NCI-H226 (cell line): ENCODE results near the gene GPR45.

Experiments used
- DNase-seq: peaks from one replicate; pipeline ENCODE4 v3.0.0-alpha.2; 2015

The GPR45 gene

DNA sequence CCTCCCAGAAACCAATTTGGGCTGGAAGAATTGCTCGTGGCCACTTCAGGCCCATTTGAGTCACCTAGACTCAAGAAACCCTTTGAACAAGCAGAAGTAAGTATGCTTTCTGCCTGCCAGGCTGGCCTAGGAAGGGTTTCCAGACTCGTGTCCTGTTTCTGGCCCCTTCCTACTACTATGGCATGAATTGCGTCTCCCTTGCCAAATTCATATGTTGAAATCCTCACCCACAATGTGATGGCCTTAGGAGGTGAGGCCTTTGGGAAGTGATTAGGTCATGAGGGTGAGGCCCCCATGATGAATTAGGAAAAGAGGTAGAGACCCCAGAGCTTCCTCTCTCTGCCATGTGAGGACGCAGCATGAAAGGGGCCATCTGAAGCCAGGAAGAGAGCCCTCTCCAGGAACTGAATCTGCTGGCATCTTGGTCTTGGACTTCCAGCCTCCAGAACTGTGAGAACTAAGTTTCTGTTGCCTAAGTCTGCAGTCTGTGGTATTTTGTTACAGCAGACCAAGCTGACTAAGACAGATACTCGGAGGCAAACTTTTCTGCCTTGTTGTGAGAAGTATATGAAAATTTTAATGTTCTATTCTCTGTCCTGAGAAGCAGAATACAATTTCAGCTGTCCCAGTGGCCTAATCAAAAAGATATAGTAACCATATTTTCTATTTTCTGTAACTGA is 13.1 kb downstream of the GPR45 start:
- no peak for DNase-seq

DNA sequence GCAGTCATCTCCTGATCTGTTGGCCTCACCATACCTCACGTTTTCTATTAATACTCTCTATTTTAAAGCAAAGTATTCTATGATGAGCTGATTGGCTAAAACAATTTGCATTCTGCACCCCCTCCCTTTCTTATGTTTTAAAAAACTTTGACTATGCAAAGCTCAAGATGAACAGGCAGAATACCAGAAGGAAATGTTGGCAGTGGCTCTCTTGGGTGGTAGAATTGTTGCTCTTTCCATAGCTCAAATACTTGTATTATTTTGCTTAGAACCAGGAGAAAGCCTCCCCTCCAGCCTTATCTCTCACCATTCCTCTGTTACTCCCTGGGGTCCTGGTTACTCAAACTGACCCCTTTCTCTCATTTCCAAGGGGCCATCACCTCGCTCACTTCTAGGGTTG is 14.4 kb downstream of the GPR45 start:
- no peak for DNase-seq

DNA sequence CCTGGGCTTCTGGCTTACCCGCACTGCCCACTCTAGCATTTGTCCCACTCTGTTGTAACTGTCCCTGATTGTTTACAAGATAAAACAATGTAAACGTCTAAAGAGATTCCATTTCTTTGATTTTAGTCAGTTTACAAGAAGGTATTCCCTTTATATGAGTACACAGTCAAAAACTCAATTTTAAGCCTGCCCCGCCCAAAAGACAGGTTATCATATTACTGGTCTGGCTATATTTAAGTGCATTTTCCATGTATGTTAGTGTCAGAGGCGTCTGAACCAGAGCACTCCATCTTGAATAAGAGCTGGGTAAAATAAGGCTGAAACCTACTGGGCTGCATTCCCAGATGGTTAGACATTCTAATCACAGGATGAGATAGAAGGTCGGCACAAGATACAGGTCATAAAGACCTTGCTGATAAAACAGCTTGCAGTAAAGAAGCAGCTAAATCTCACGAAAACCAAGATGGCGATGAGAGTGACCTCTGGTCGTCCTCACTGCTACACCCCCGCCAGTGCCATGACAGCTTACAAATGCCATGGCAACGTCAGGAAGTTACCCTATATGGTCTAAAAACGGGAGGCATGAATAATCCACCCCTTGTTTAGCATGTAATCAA is 15.0 kb downstream of the GPR45 start:
- DNase-seq, result peak; percentile 23

DNA sequence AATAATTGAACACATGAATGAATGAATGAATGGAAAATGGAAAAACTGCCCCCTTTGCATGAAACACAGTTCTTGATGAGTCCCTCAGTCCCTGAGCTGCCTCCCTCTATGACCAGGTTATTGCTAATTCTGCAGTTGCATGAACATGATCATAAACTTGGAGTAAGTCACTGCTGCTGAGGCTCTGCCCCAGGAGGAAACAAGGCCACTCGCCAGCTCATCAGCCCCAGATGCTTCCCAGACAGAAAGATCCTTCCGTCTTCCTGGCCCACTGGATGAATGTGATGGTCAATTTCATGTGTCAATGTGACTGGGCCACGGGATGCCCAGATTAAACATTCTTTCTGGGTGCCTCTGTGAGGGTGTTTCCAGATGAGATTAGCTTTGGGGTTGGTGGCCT is 16.4 kb downstream of the GPR45 start:
- DNase-seq, result no peak

DNA sequence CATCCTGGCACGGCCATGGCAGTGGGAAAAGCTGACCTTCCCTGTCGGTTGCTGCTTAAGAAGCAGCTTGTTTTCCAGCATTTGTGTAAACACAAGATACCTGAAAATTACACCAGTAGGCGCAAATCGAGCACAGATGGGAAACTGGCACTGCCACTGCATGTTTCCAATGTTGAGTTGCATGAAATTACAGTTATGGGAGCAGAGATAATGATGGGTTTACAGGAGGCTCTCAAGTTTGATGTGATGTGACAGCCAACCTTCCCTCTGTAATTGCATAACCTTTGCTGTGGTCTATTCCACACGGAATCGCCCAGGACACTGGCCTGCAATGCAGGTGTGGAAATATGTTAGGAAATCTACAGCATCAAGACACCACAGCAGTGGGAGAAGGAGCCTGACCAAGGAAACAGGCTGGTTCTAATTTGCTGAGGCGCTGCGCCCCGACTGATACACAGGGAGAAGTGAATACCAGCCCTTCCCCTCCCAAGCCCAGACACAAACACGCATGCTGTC is 17.4 kb downstream of the GPR45 start:
- DNase-seq, result no peak

DNA sequence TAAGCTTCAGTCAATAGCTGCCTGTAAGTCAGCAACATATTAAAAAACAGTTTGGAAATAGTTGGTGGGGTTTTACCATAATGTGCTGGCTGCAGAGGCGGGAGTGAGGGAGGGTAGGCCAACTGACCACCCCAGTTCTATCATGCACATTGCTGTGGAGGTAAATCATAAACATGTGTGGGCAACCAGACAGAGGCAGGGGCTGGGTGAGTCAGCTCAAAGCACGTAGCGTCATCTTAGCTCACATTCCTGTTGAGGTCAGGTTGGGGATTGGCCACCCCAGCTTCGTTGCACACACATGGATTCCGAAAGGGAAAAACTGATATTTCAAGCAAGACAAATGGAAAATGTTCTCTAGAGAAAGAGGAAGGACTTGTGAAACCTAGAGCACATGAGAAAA is 19.5 kb downstream of the GPR45 start:
- DNase-seq, result peak; percentile 93

DNA sequence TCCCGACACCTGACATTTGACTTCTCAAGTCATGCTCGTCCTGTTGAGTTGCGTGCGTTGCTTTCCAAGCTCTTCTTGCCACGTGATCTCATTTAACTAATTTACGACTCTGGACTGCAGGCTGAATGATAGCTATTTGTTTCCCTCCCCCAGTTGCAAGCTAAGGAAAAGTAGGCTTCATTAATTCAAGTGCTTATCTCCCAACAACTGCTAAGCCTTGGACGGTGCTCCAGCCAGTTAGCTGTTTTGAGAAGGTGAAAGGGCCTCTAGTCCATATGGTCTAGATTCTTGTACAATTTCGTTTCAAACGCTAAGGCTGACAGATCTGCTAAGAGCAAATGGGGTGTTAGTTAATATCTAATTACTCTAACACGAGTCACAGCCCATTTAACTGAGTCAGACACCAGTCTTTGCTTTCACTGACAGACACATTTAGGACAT is 21.1 kb downstream of the GPR45 start:
- DNase-seq, result no peak

DNA sequence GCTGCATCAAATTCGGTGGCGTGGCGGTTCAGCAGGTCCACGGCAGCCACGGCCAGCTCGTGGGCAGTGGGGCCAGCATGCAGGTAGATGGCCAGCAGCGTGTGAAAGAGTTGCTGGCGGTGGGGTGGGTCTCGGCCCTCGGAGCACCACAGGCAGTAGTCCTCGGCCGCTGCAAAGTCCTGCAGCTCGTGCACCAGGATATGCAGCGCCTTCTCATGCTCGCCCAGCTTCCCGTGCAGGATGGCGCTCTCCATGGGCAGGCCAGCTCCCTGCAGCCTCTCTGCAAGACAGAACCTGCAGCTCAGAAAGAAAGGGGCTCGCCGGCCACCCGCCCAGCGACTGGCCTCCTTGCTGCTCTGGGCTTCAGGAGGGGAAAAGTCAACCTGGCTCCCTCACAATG is 27.9 kb downstream of the GPR45 start:
- DNase-seq, result no peak

DNA sequence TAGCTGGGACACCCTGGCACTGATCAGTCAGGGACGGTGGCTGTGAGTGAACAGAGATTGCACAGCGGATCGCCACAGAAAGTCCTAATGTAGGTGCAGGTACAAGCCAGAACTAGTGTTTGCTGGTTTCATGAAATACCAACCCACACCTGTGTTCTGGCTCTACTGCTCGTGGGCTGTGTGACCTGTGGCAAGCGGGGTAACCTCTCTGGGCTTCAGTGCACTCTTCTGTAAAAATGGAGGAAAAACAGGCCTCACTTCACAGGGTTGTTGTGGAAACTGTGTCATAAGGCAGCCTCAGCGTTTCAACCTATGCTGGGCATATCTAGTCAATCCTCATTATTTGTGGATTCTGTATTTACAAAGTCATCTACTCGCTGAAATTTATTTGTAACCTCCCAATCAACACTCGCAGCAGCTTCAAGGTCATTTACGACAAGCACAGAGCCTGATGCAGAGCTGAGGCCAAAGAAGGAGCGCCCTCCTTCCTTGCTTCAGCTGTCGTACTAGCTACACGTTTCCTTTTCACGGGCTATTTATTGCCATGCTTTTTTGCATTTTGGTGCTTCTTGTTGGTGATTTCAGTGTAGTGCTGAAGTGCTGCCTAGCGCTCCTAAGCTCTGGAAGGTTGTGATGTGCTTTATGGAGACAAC is 30.0 kb downstream of the GPR45 start:
- no peak for DNase-seq

DNA sequence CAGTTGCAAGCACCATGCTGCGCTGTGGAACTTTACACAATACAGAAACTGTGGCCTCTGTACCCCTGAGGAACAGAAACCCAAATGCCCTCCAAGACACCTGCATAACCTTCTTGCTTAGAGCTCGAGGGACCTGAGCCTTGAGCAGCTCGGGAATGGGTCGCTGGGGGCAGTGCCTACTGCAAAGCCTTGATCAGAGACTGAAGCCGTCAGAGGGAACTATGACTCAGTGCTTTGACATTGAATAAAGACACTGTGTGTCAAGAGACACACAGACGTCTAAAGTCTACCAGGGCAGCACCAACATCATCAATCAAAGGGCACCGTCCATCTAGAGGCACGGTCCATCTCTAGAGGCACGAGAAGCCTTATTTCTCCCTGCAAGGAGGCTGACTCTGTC is 30.6 kb downstream of the GPR45 start:
- DNase-seq, result no peak

DNA sequence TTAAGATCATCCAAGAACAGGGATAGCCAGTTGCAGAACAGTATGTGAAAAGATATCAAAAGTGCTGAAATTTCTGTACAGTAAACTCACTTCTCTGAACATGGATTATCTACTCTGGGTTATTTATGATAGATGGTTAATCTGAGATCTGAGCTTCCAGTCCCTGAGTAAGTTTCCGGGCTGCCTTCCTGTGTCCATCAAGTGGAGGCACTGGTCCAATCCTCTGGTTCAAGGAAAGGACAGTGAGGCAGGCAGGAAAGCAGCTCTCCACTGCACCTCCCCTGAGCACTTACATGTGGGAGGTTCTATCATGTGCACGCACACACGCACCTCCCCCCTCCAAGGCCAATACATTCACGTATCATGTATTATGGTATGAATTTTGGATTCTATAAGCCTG is 32.5 kb downstream of the GPR45 start:
- peak; percentile 15 for DNase-seq

DNA sequence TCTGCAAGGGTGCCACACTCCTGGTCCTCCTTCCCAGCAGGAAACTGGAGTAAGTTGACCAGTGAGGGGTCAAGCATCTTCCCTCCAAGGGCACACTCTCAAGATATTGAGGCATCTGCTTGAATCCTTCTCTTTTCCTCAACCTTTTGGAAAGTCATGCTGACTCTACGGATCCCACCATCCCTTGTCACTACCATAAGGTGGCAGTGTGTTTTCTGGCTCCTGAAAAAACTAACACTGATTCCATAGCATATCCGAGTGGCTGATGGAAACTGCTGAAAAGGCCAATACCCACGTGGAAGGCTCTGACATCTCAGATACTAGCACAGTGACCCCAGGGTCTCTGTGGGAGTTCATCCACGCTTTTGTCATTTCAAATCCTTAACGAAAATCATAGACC is 37.1 kb downstream of the GPR45 start:
- DNase-seq, result no peak

DNA sequence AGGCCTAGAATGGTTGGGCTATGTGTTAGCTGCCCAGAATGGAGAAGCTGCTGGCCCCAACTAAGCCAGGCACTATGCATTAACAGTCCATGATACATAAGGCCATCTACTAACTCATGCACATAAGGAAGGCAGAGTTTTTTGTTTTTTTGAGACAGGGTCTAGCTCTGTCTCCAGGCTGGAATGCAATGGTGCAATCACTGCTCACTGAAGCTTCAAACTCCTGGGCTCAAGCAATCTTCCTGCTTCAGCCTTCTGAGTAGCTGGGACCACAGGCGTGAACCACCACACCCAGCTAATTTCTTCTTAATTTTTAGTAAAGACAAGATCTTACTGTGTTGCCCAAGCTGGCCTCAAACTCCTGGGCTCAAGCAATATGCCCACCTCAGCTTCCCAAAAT is 37.6 kb downstream of the GPR45 start:
- no peak for DNase-seq

DNA sequence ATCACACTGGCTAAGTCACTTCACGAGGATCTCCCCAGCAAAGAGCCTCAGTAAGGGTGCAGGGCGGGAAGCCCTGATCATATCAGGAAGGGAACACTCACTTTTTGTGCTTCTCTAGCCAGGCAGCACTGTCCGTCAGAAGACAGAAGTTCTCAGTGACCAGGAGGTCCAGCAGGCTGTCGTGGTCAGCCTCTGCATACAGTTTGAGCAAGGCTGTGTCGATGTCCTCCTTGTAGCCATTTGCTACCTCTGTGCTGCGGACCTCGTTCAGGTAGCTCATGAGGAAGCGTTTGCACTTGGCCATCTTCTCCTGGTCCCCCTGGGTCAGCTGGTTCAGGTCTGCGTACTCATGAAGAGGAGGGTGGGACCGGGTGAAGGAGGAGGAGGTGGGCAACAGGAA is 38.7 kb downstream of the GPR45 start:
- no peak for DNase-seq

DNA sequence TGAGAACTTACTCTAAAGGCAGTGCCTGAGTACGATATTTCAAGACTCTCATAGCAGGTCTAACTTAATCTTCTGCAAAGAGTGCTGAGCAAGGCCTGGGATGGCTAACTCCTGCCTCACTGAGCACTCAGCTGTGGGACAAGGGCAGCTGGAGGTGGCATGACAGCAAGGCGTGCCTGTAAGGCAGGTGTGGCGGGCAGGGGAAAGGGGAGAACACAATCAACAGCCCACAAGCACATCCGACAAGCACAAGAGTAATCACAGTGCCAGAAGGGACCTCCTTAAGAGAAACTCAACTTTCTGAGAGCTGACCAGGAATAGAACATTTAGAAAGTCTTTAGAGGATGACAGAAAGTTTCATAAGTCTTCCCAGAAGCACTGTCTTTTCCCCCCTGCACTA is 42.0 kb downstream of the GPR45 start:
- DNase-seq, result no peak

DNA sequence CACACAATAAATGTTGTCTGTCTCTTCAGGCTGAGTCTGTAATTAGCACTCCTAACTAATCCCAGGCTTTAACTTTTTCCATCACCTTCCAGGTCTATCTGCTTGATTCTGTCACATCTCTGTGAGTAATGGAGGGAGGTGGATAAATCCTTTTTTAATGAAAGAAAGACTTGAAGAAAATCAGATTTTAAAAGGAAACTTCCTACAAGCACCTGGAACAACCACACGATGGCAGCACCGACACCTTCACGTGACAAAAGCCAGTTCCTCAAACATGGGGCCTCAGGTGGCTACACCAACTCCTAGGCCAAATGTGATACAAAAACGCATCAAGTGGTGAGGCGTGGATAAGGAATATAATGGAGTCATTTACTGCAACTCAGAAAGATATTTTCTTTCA is 46.1 kb downstream of the GPR45 start:
- DNase-seq, result no peak

DNA sequence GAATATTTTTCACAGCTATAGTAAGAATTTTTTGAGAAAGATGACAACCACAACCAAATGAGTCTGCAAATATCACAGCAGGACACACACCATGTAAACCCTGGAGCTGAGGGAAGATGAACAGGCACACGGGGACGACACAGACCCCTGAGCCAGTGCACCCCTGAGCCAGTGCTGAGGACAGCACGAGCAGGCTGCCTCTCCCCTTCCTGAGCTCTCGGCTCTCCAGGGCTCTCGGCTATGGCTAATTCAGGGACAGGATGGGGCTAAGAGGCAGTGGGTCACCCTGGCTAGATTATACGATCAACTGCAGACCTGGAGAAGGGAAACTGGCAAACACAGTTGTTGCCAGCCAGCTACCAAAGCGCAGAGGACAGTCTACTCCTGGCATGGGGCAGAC is 46.6 kb downstream of the GPR45 start:
- DNase-seq, result no peak

DNA sequence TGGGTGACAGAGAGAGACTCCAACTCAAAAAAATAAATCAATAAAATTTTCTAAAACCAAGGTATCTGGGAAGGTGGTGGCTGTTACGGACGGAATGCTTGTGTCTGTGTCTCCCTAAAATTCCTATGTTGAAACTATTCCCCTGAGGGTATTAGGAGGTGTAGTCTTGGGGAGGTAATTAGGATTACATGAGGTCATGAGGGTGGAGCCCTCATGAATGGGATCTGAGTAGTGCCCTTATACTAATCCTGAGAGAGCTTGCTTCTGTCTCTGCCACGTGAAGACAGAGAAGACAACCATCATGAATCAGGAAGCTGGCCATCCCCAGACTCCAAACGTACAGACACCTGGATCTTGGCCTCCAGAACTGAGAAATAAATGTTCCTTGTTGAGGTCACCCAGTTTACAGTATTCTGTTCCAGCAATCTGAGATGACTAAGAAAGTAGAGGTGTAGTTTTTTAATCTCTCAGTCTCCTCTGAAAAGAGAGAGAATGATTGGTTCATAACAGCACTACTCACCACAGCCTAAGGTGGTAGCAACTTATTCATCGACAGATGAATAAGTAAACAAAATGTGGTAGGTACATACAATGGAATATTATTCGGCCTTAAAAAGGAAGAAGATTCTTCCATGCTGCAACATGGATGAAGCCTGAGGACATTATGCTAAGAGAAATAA is 49.6 kb downstream of the GPR45 start:
- DNase-seq, result peak; percentile 6

DNA sequence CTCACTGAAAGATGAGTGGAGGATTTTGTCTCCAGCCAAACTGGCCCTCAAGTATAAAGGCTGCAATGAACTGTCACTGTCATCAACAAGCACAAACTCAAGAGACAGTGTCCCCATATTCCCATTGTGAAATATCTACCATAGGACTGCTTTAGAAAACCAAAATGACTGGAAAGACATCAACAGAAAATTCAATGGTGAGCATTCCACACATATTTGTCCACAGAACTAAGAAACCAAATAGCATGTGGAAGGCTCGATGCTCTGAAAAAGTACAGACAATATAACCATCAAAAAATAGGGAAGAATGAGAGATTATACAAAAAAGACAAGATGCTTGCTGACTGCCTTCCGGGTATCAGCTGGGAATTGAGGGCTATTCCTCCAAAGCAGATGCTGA is 50.4 kb downstream of the GPR45 start:
- DNase-seq, result no peak
